ENCODE results near the gene GNA15.

The GNA15 gene

DNA sequence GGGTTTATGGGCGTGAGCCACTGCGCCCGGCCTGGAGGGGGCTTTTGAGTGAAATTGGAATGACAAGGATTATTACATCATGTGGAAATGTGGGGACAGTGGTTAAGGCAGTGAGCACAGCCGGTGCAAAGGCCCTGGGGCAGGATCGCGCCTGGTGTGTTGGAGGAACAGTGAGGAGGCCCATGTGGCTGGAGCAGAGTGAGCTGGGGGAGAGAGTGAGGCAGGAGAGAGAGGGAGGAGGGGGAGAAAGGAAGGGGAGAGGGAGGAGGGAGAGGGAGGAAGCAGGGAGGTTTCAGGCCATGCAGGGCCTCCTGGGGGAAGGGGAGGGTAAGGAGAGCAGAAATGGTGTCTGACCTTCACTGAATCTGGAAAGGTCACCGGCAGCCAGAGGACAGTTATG is 77.3 kb downstream of the GNA15 start:
- no peak for DNase-seq
